ENCODE results near the gene NEDD4L.
"Not testable (repeated sequence)": the region's sequence is repeated elsewhere in the genome, so short reads cannot be mapped to it uniquely, and the experiment has no call there.

NEDD4L gene

DNA sequence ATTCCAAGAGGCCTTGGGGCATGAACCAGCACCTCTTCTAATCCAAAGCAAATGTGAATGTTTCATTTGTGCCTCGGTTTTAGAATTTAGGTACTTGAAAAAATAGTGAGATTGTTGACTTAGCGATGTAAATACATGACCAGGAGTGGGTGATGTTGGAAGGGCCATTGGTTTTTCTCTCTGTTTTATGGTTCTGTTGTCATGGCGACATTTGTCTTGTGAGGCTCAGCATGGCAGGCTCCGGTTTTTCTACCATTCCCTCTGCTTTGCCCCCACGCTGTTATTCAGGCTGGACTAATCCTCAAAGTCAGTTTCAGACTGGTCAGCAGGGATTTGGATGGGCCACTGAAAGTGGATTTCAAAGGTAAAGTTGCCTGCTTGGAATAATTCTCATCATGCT, 329.5 kb downstream of the NEDD4L start:
- no peak for DNase-seq
- H3K4me3 ChIP-seq (ENCODE audit: low read depth, low read length), result no peak overlapping the region
- H3K27me3 ChIP-seq (replicated peaks), result no peaks in the 10 kb centered on the region
- no peak overlapping the region for H3K27ac ChIP-seq
- in situ Hi-C loops (cut with HindIII; ENCODE audit: low pct_ligation_motif_present, low sequenced_read_pairs), result no loop called here
- peaks cover 40% of the 10 kb centered on the region for H3K36me3 ChIP-seq (replicated peaks)
- no peak for TF ChIP-seq CTCF (IDR thresholded peaks at IDR 0.05; ENCODE audit: low read depth, low read length, missing control alignments)

DNA sequence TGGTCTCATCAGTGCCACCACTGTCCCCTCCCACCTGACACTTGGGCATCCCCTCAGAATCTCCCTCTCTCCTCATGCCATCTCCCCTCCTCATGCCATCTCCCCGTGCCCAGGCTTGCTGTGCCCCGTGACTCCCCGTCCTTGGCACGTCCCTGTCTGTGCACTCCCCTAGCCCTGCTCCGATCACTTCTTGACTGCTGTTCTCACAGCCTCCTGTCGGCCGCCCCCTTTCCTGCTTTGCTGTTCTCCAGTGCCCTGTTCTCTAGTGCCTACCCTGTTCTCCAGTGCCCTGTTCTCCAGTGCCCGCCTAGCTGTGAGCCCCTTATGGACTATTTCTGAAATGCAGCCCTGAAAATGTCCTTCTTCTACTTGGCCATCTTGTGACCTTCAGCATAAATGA, 331.0 kb downstream of the NEDD4L start:
- no peak for DNase-seq
- Histone ChIP-seq H3K27me3 (replicated peaks) (no peaks in the 10 kb centered on the region), H3K4me3 (ENCODE audit: low read depth, low read length) (no peak overlapping the region), H3K36me3 (replicated peaks) (peaks cover 36% of the 10 kb centered on the region), H3K27ac (no peak overlapping the region)
- in situ Hi-C loops (cut with HindIII; ENCODE audit: low pct_ligation_motif_present, low sequenced_read_pairs), result no loop called here
- TF ChIP-seq CTCF (IDR thresholded peaks at IDR 0.05; ENCODE audit: low read depth, low read length, missing control alignments), result no peak

GRCh38 chr18:58378411-58379379, 334.7 kb downstream of the NEDD4L start:
- Histone ChIP-seq H3K36me3 (replicated peaks) (peaks cover 18% of the 10 kb centered on the region), H3K4me3 (ENCODE audit: low read depth, low read length) (no peak overlapping the region), H3K27me3 (replicated peaks) (no peaks in the 10 kb centered on the region), H3K27ac (no peak overlapping the region)
- DNase-seq, result no peak
- in situ Hi-C loops (cut with HindIII; ENCODE audit: low pct_ligation_motif_present, low sequenced_read_pairs), result no loop called here
- no peak for TF ChIP-seq CTCF (IDR thresholded peaks at IDR 0.05; ENCODE audit: low read depth, low read length, missing control alignments)

- no peak overlapping the region for H3K4me3 ChIP-seq (ENCODE audit: low read depth, low read length)
- no peaks in the 10 kb centered on the region for H3K27me3 ChIP-seq (replicated peaks)
- in situ Hi-C loops (cut with HindIII; ENCODE audit: low pct_ligation_motif_present, low sequenced_read_pairs), result no loop called here
- H3K27ac ChIP-seq, result no peak overlapping the region
- DNase-seq, result no peak
- H3K36me3 ChIP-seq (replicated peaks), result peaks cover 23% of the 10 kb centered on the region
- no peak for TF ChIP-seq CTCF (IDR thresholded peaks at IDR 0.05; ENCODE audit: low read depth, low read length, missing control alignments)
These were observed 335.4 kb downstream of the NEDD4L start for GRCh38 chr18:58379443-58379842.

GRCh38 chr18:58380113-58380512, 336.1 kb downstream of the NEDD4L start:
- H3K27me3 ChIP-seq (replicated peaks); H3K4me3 ChIP-seq (ENCODE audit: low read depth, low read length); H3K27ac ChIP-seq; in situ Hi-C loops (cut with HindIII; ENCODE audit: low pct_ligation_motif_present, low sequenced_read_pairs); DNase-seq: not testable (repeated sequence)
- peaks cover 26% of the 10 kb centered on the region for H3K36me3 ChIP-seq (replicated peaks)

DNA sequence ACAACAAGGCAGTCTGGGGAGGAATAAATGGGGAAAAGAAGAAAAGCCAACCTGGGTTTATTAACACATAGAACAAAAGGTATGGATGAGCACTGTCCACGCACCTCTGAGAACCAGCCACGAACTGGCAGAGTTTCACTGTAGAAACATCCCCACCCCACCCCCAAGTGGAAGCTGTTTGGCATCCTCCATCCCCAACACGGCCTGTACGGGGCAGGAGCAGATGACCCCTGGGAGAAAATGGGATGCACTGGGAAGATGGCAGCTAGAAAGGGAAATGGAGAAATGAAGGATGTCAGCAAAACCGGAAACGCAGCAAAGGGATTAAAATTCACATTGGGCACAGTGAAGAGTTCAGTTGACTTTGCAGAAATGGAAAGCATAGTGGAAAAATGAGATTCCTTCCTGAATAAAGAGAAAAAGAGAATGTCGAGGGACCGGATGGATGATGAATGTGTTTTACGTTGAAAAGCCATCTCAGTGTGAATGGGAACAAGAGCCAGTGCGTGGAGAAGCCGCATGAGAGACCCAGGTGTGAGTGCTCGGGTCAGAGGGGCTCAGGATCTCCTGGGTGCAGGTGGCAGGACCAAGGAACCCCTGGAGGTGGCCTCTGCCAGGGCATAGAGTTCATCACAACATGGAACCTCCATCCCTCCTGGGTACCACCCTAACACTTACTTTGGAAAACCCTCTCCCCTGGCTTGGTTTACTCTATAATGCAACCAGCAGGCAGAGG, 337.8 kb downstream of the NEDD4L start:
- no peak for DNase-seq
- Histone ChIP-seq H3K27me3 (replicated peaks) (no peaks in the 10 kb centered on the region), H3K27ac (no peak overlapping the region), H3K4me3 (ENCODE audit: low read depth, low read length) (no peak overlapping the region), H3K36me3 (replicated peaks) (peaks cover 26% of the 10 kb centered on the region)
- no peak for TF ChIP-seq CTCF (IDR thresholded peaks at IDR 0.05; ENCODE audit: low read depth, low read length, missing control alignments)
- in situ Hi-C loops (cut with HindIII; ENCODE audit: low pct_ligation_motif_present, low sequenced_read_pairs), result no loop called here

Data from brain microvascular endothelial cell (primary cell).